HCT116 (cell line): ENCODE data around the gene CXCL13. TPM values are rescaled to one million over a fixed set of nuclear protein-coding genes. Genes with fewer than 3 reads are reported as not detected.

Experiments used
- total RNA-seq: library from RNA; stranded (reverse); gene quantifications from one replicate; pipeline ENCODE4 v1.2.1, GENCODE V29; 2021; ENCODE audit not compliant: unreplicated experiment

Gene CXCL13
- total RNA-seq, 1 experiment from 2014 or later, result not detected

Other genes starting within 250 kb of the CXCL13 start
- gene CNOT6L, start 213.5 kb downstream of the CXCL13 start, total RNA-seq, result 29.4 TPM